Measurements from ENCODE around the gene PYGB.
"Not testable (repeated sequence)": the region's sequence is repeated elsewhere in the genome, so short reads cannot be mapped to it uniquely, and the experiment has no call there.

PYGB gene

DNA sequence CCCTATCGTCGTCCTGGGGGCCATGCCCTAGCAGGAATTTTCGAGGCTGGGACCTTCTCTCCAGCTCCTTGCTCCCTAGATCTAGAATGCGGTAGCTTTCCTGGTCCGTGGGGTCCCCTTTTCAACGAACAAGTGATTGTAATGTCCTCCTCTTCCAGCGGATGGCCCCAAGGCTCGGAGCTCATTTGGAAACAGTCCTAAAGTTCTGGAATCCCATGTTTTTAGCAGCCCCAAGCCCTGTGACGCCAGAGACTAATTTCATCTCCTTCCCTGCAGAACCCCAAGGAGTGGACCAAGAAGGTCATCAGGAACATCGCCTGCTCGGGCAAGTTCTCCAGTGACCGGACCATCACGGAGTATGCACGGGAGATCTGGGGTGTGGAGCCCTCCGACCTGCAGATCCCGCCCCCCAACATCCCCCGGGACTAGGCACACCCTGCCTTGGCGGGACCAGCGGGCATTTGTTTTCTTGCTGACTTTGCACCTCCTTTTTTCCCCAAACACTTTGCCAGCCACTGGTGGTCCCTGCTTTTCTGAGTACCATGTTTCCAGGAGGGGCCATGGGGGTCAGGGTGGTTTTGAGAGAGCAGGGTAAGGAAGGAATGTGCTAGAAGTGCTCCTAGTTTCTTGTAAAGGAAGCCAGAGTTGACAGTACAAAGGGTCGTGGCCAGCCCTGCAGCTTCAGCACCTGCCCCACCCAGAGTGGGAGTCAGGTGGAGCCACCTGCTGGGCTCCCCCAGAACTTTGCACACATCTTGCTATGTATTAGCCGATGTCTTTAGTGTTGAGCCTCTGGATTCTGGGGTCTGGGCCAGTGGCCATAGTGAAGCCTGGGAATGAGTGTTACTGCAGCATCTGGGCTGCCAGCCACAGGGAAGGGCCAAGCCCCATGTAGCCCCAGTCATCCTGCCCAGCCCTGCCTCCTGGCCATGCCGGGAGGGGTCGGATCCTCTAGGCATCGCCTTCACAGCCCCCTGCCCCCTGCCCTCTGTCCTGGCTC, 48.5 kb downstream of the PYGB start:
- DNase-seq (ENCODE audit: low spot score) = peak; percentile 73

- DNase-seq (ENCODE audit: low spot score) = no peak
Measured at GRCh38 chr20:25297141-25297905, 49.4 kb downstream of the PYGB start.

DNA sequence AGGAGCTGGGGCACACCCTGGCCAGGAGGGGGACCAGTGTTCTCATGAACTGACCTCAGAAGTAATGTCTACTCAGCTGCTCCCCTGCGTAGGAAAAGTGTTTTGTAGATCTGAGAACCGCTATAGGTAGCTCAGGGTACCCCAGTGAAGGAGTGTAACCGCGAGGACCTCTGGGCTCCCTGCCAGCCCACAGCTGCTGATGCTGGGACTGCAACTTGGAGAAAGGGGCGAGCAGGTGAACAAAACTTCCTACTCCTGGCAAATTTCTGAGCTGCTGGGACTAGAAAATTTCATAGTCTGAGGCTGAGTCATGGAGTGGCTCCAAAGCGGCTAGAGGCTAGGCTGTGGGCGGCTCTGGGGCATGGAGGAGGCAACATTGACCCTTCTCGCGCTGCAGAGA, 51.9 kb downstream of the PYGB start:
- DNase-seq (ENCODE audit: low spot score) = no peak

GRCh38 chr20:25300496-25301170, 52.7 kb downstream of the PYGB start:
- DNase-seq (ENCODE audit: low spot score) = no peak

- no peak for DNase-seq (ENCODE audit: low spot score)
Measured at GRCh38 chr20:25301357-25301920, 53.6 kb downstream of the PYGB start.

GRCh38 chr20:25302596-25302995, 54.7 kb downstream of the PYGB start:
- DNase-seq (ENCODE audit: low spot score) = no peak

GRCh38 chr20:25303292-25304024, 55.6 kb downstream of the PYGB start:
- no peak for DNase-seq (ENCODE audit: low spot score)

GRCh38 chr20:25304025-25304549, 56.2 kb downstream of the PYGB start:
- DNase-seq (ENCODE audit: low spot score) = no peak

GRCh38 chr20:25306991-25307903, 59.4 kb downstream of the PYGB start:
- no peak for DNase-seq (ENCODE audit: low spot score)

DNA sequence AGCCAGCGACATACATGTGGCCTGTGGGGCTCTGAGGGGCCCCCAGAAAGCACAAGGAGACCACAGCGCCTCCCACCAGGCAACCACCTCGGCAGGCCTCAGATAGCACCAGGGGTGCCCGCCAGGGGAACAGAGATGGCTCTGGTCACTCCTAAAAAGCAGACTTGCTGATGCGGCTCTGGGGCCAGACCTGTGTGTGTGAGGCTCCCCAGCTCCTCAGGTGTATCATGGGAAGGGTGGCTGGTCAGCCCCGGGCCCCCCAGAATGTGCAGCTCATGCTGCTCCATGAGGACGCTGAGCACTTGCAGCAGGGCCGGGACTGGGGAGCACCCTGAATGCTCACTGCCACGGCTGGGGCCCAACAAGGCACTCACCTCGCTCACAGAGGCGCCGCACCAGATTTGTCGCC, 60.2 kb downstream of the PYGB start:
- DNase-seq (ENCODE audit: low spot score) = no peak

GRCh38 chr20:25308671-25309394, 60.9 kb downstream of the PYGB start:
- DNase-seq (ENCODE audit: low spot score) = no peak

DNA sequence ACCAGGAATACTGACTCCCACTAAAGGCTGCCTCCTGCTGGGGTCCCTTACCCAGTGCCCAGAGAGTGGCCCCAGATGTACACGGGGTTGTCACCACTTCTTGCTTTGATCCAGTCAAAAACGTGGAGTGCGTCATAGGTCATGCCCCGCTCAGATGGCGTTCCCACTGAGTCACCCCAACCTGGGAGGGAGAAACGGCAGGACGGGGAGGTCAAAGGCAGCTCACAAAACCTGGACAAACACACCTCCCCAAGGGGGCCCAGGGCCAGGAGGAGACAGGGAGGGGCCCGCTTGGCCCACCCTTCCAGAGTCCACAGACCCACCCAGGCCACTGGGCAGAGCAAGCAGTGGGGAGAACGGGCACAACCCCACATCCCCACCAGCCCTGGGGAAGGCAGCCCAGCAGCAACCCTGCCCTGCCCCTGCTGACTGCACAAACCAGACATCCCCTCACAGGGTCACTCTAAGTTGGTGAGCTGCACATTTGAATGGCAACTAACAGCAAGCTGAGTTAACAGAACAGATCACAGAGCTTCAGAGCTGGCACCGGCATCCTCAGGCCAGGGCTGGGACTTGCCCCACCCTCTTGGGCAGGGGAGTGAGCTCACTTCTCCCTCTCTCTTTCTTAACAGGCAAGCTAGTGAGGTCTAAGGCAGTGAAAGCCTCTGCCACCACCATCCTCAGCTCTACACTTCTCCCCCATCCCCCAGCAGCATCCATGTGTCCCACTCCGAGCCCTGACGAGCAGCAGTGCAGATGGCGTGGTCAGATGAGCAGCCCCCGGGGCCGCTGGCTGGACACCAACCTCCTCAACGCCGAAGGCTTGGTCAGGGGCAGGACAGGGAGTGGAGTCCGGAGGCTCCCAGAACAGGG, 61.7 kb downstream of the PYGB start:
- DNase-seq (ENCODE audit: low spot score) = no peak

GRCh38 chr20:25310268-25310920, 62.5 kb downstream of the PYGB start:
- peak; percentile 83 for DNase-seq (ENCODE audit: low spot score)

GRCh38 chr20:25310921-25311728, 63.2 kb downstream of the PYGB start:
- DNase-seq (ENCODE audit: low spot score) = no peak

DNA sequence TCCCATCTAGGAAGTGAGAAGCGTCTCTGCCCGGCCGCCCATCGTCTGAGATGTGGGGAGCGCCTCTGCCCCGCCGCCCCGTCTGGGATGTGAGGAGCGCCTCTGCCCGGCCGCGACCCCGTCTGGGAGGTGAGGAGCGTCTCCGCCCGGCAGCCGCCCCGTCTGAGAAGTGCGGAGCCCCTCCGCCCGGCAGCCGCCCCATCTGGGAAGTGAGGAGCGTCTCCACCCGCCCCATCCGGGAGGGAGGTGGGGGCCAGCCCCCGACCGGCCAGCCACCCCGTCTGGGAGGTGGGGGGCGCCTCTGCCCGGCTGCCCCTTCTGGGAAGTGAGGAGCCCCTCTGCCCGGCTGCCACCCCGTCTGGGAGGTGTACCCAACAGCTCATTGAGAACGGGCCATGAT, 64.8 kb downstream of the PYGB start:
- not testable (repeated sequence) for DNase-seq (ENCODE audit: low spot score)

DNA sequence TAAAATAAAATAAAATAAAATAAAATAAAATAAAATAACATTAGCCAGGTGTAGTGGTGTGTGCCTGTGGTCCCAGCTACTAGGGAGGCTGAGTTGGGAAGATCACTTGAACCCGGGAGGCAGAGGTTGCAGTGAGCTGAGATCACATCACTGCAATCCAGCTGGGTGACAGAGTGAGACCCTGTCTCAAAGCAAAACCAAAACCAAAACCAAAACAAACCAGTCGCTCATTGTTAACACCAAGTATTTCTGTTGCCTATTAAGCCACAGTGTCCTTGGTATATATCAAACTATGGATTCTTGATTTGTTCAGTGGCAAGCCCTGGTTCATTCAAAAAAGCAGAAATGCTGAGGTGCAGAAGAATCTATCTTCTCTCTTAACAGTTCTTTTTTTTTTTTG, 65.7 kb downstream of the PYGB start:
- no peak for DNase-seq (ENCODE audit: low spot score)

Measured in Ammon's horn (tissue), 1 donor.